HCT116 (cell line): Measurements from ENCODE around the gene OR2B2. TPM values are rescaled to one million over a fixed set of nuclear protein-coding genes. Genes with fewer than 3 reads are reported as not detected.

ENCODE experiments used
- ATAC-seq: fragments of 200-7000 bp; cut with Tn5 transposase; 2 replicates; pipeline ENCODE4 v1.9.1; 2020; ENCODE audit warnings: mild to moderate bottlenecking, moderate library complexity
- BruUV-seq: library from RNA; stranded (reverse); fragments of 400-500 nt; replicated peaks from 2 replicates; lab custom pipeline; 2021; lab: Mats Ljungman, UMichigan
- CTCF ChIA-PET: fragments of 300-600 bp; sonication (Branson Sonifier 250); formaldehyde crosslinking; loops from one replicate; lab custom pipeline; 2021; ENCODE audit warnings: antibody characterized with exemption; lab: Charles Lee
- POLR2A ChIA-PET: fragments of 300-600, 350-600 bp; sonication (Branson Sonifier 250); formaldehyde crosslinking; loops from one replicate; lab custom pipeline; 2021; ENCODE audit warnings: antibody characterized with exemption; lab: Charles Lee
- RAD21 ChIA-PET, 2 experiments: fragments of 300-600 bp; sonication (Branson Sonifier 250); formaldehyde crosslinking; loops; one replicate each; lab custom pipeline; 2023; ENCODE audit warnings: low total read pairs in 2 of 2; ENCODE audit not compliant: uncharacterized antibody in 2 of 2, unreplicated experiment in 2 of 2, low non-redundant PET in 1 of 2; lab: Charles Lee
- DNase-seq: peaks from one replicate; pipeline ENCODE4 v3.0.0-alpha.2; 2010; ENCODE audit warnings: low read depth, low spot score
- H2AFZ ChIP-seq: fragments of 200-600 bp; shearing (Covaris generic), sonication (generic); 2 replicates; pipeline ENCODE4 v1.6.1; 2017; ENCODE audit warnings: low read depth, mixed run types, mixed read lengths, antibody characterized with exemption, low read length; ENCODE audit not compliant: poor library complexity, severe bottlenecking
- H3K27ac ChIP-seq: 2 replicates; pipeline ENCODE4 v1.5.1; 2012; ENCODE audit warnings: low read depth, low read length
- H3K27me3 ChIP-seq: fragments of 200-600 bp; sonication (generic); 2 replicates; pipeline ENCODE4 v1.6.1; 2016; ENCODE audit warnings: mixed run types, low read length, mixed read lengths; ENCODE audit not compliant: insufficient read depth
- H3K36me3 ChIP-seq, 2 experiments: fragments of 200-500 bp in 1 of 2; fragments of 200-600 bp in 1 of 2; sonication (Bioruptor generic) in 1 of 2; sonication (generic) in 1 of 2; 2 replicates each; pipeline versions ENCODE4 v1.5.1 to v1.6.1; 2014 to 2016; ENCODE audit warnings: low read length in 2 of 2, inconsistent platforms in 1 of 2, mixed read lengths in 1 of 2, mixed run types in 1 of 2; ENCODE audit not compliant: insufficient read depth in 2 of 2, control insufficient read depth in 1 of 2
- H3K4me1 ChIP-seq, 2 experiments: fragments of 200-600 bp in 1 of 2; sonication (generic) in 1 of 2; 2 replicates each; pipeline versions ENCODE4 v1.5.1 to v1.6.1; 2012 to 2017; ENCODE audit warnings: low read length in 2 of 2, inconsistent platforms in 1 of 2, mild to moderate bottlenecking in 1 of 2, mixed read lengths in 1 of 2, mixed run types in 1 of 2, moderate library complexity in 1 of 2; ENCODE audit not compliant: insufficient read depth in 2 of 2, control insufficient read depth in 1 of 2
- H3K4me2 ChIP-seq: fragments of 200-600 bp; sonication (generic); 2 replicates; pipeline ENCODE4 v1.6.1; 2017; ENCODE audit warnings: mixed run types, low read length, mixed read lengths
- H3K4me3 ChIP-seq, 2 experiments: fragments of 200-600 bp in 1 of 2; sonication (generic) in 1 of 2; replicated peaks in 1 of 2; 2 replicates each; pipeline ENCODE4 v1.5.1; 2011 to 2016; ENCODE audit warnings: low read length in 2 of 2, control low read depth in 1 of 2, low read depth in 1 of 2, mild to moderate bottlenecking in 1 of 2, mixed read lengths in 1 of 2, mixed run types in 1 of 2
- H3K79me2 ChIP-seq: fragments of 200-600 bp; sonication (generic); 2 replicates; pipeline ENCODE4 v1.6.1; 2017; ENCODE audit warnings: mild to moderate bottlenecking, mixed run types, low read length, moderate library complexity, mixed read lengths; ENCODE audit not compliant: insufficient read depth
- H3K9ac ChIP-seq: fragments of 200-600 bp; sonication (generic); 2 replicates; pipeline ENCODE4 v1.6.1; 2016; ENCODE audit warnings: low read length, mixed read lengths
- H3K9me2 ChIP-seq: fragments of 200-600 bp; sonication (generic), shearing (Covaris generic); 2 replicates; pipeline ENCODE4 v1.6.1; 2017; ENCODE audit warnings: mixed run types, mild to moderate bottlenecking, moderate library complexity; ENCODE audit not compliant: insufficient read depth
- H3K9me3 ChIP-seq, 2 experiments: fragments of 200-500 bp in 1 of 2; fragments of 200-600 bp in 1 of 2; sonication (Bioruptor generic) in 1 of 2; sonication (generic) in 1 of 2; 2 replicates each; pipeline ENCODE4 v1.6.1; 2014 to 2017; ENCODE audit warnings: low read length in 2 of 2, mixed read lengths in 2 of 2, inconsistent platforms in 1 of 2, low read depth in 1 of 2, mild to moderate bottlenecking in 1 of 2, mixed run types in 1 of 2, moderate library complexity in 1 of 2; ENCODE audit not compliant: control insufficient read depth in 1 of 2, insufficient read depth in 1 of 2
- H4K20me1 ChIP-seq: fragments of 200-600 bp; sonication (generic), shearing (Covaris generic); 2 replicates; pipeline ENCODE4 v1.6.1; 2017; ENCODE audit warnings: mixed run types, mild to moderate bottlenecking, moderate library complexity; ENCODE audit not compliant: insufficient read depth
- ATF3 ChIP-seq: IDR thresholded peaks from 2 replicates; pipeline ENCODE4 v1.6.1; 2012
- CBX3 ChIP-seq: IDR thresholded peaks from 2 replicates; pipeline ENCODE4 v1.6.1; 2012; ENCODE audit warnings: low read depth
- CEBPB ChIP-seq: IDR thresholded peaks from 2 replicates; pipeline ENCODE4 v1.6.1; 2012; ENCODE audit warnings: low read depth
- EGR1 ChIP-seq: IDR thresholded peaks from 2 replicates; pipeline ENCODE4 v1.6.1; 2012; ENCODE audit warnings: low read depth
- EZH2 ChIP-seq: fragments of 200-600 bp; sonication (generic); IDR thresholded peaks from 2 replicates; pipeline ENCODE4 v1.6.1; 2017; ENCODE audit warnings: antibody characterized with exemption, mixed run types
- EZH2phosphoT487 ChIP-seq: fragments of 200-600 bp; IDR thresholded peaks from 2 replicates; pipeline ENCODE4 v1.6.1; 2018; ENCODE audit warnings: antibody characterized with exemption, borderline replicate concordance
- FOSL1 ChIP-seq: IDR thresholded peaks from 2 replicates; pipeline ENCODE4 v1.6.1; 2012; ENCODE audit warnings: low read depth
- POLR2AphosphoS5 ChIP-seq: IDR thresholded peaks from 2 replicates; pipeline ENCODE4 v1.6.1; 2011; ENCODE audit warnings: mild to moderate bottlenecking, low read depth, low read length, moderate library complexity
- RAD21 ChIP-seq: IDR thresholded peaks from 2 replicates; pipeline ENCODE4 v1.6.1; 2012; ENCODE audit warnings: low read depth, mild to moderate bottlenecking
- REST ChIP-seq: IDR thresholded peaks from 2 replicates; pipeline ENCODE4 v1.6.1; 2012; ENCODE audit warnings: low read depth
- SIN3A ChIP-seq: IDR thresholded peaks from 2 replicates; pipeline ENCODE4 v1.6.1; 2012; ENCODE audit warnings: low read depth
- SRF ChIP-seq: IDR thresholded peaks from 2 replicates; pipeline ENCODE4 v1.6.1; 2012; ENCODE audit warnings: low read depth
- TCF7L2 ChIP-seq: IDR thresholded peaks from 2 replicates; pipeline ENCODE4 v1.7.0; 2011; ENCODE audit warnings: borderline replicate concordance, inconsistent platforms; ENCODE audit not compliant: insufficient read depth, insufficient read length; ENCODE audit errors: extremely low read depth
- ZBTB33 ChIP-seq: IDR thresholded peaks from 2 replicates; pipeline ENCODE4 v1.6.1; 2011; ENCODE audit warnings: mild to moderate bottlenecking, low read length, moderate library complexity; ENCODE audit not compliant: insufficient replicate concordance; ENCODE audit errors: extremely low read depth
- ZNF274 ChIP-seq: fragments of 200-500 bp; sonication (Bioruptor generic); IDR thresholded peaks from 2 replicates; pipeline ENCODE4 v1.6.1; 2014; ENCODE audit warnings: mild to moderate bottlenecking, low read depth, low read length, inconsistent platforms
- intact Hi-C: fragments of 100-400 bp; cut with micrococcal nuclease; formaldehyde crosslinking; loops from 2 replicates; pipeline ENCODE4 v1.10.0; 2022
- total RNA-seq: library from RNA; stranded (reverse); gene quantifications from one replicate; pipeline ENCODE4 v1.2.1, GENCODE V29; 2021; ENCODE audit not compliant: unreplicated experiment

OR2B2 gene
- total RNA-seq, 1 experiment from 2014 or later = not detected

- Histone ChIP-seq H3K36me3 (no peaks in the 10 kb centered on the region), H2AFZ (no peak overlapping the region), H3K27ac (no peak overlapping the region), H4K20me1 (no peaks in the 10 kb centered on the region), H3K9me3 (no peaks in the 10 kb centered on the region), H3K9me2 (no peaks in the 10 kb centered on the region; the same call in 1 of the 2 replicates), H3K27me3 (no peaks in the 10 kb centered on the region), H3K4me1 (no peaks in the 10 kb centered on the region), H3K9ac (no peak overlapping the region), H3K4me2 (no peak overlapping the region), H3K4me3 (no peak overlapping the region), H3K79me2 (no peaks in the 10 kb centered on the region)
- intact Hi-C loops = no loop called here
- TF ChIP-seq SRF = no peak
- TF ChIP-seq POLR2AphosphoS5 = no peak
- TF ChIP-seq EGR1 = no peak
- no peak for TF ChIP-seq FOSL1
- TF ChIP-seq REST = no peak
- RAD21 ChIA-PET = no interaction called here
- CTCF ChIA-PET = no interaction called here
- DNase-seq = no peak
- BruUV-seq = no TSS peak
- POLR2A ChIA-PET = interaction anchor here (0.7 to 1.2 kb wide), 2 partner anchors 64 to 1834 kb away, joined by 3 to 4 read pairs; a partner anchor contains a TSS
- ATAC-seq = no peak
Observed at GRCh38 chr6:27957516-27957915, 45.3 kb upstream of the OR2B2 start.

- Histone ChIP-seq H3K27ac (no peak within 1 kb of the TSS), H3K27me3 (no peaks in the 10 kb centered on the region), H2AFZ (no peak within 1 kb of the TSS), H3K79me2 (no peaks in the 10 kb centered on the region), H3K4me3 (no peak within 1 kb of the TSS), H3K4me2 (no peak within 1 kb of the TSS), H3K9me2 (no peaks in the 10 kb centered on the region; the same call in 1 of the 2 replicates), H3K9me3 (no peaks in the 10 kb centered on the region), H3K36me3 (no peaks in the 10 kb centered on the region), H4K20me1 (no peaks in the 10 kb centered on the region), H3K4me1 (no peaks in the 10 kb centered on the region), H3K9ac (no peak within 1 kb of the TSS)
- ChIA-PET CTCF (no interaction called here), RAD21 (no interaction called here), POLR2A (interaction anchor here (0.8 kb wide), 1 partner anchor 10 kb away, joined by 3 read pairs; no protein-coding TSS in a partner anchor)
- no peak for ATAC-seq
- no peak for DNase-seq
- intact Hi-C loops = no loop called here
- BruUV-seq = no TSS peak
- TF ChIP-seq ZNF274 (no peak), SIN3A (no peak), CEBPB (no peak), ATF3 (no peak), EZH2phosphoT487 (no peak), EZH2 (no peak), ZBTB33 (no peak), CBX3 (no peak), RAD21 (no peak), TCF7L2 (no peak)
Observed at GRCh38 chr6:27956941-27957340, 44.7 kb upstream of the OR2B2 start, which contains the start of gene OR2B6. Gene OR2B6, plus strand, starts transcription at chr6:27957241. Its CDS starts 0 bp downstream, at chr6:27957241.
